HG03354 (cell line): Measurements from ENCODE around the gene TULP4.
A peak's percentile ranks its signal among the peaks of the same experiment; 100 is the strongest.
"Not testable (repeated sequence)": the region's sequence is repeated elsewhere in the genome, so short reads cannot be mapped to it uniquely, and the experiment has no call there.

Experiments used
- ATAC-seq: cut with Tn5 transposase; IDR thresholded peaks from one replicate; pipeline ENCODE4 v1.9.1; 2021; ENCODE audit warnings: mild to moderate bottlenecking; ENCODE audit not compliant: unreplicated experiment, poor library complexity, severe bottlenecking

The TULP4 gene

GRCh38 chr6:158538741-158539140 lies 226.5 kb downstream of the TULP4 start:
- no peak for ATAC-seq

- ATAC-seq, result no peak
Measured at GRCh38 chr6:158539413-158539812, 227.1 kb downstream of the TULP4 start.

- ATAC-seq, result no peak
Measured at GRCh38 chr6:158539881-158540280, 227.6 kb downstream of the TULP4 start.

- ATAC-seq, result no peak
Measured at GRCh38 chr6:158543606-158544185, 231.4 kb downstream of the TULP4 start.

GRCh38 chr6:158544428-158544827 lies 232.2 kb downstream of the TULP4 start:
- ATAC-seq, result no peak

GRCh38 chr6:158545043-158545966 lies 233.0 kb downstream of the TULP4 start:
- ATAC-seq, result no peak

GRCh38 chr6:158548418-158549161 lies 236.3 kb downstream of the TULP4 start:
- ATAC-seq, result no peak

- ATAC-seq, result no peak
Measured at GRCh38 chr6:158552055-158552795, 240.0 kb downstream of the TULP4 start.

GRCh38 chr6:158552796-158553138 lies 240.5 kb downstream of the TULP4 start:
- no peak for ATAC-seq

GRCh38 chr6:158554611-158555361 lies 242.5 kb downstream of the TULP4 start:
- ATAC-seq, result no peak

GRCh38 chr6:158556113-158556512 lies 243.8 kb downstream of the TULP4 start:
- ATAC-seq, result no peak

- not testable (repeated sequence) for ATAC-seq
Measured at GRCh38 chr6:158557110-158557509, 244.8 kb downstream of the TULP4 start.

- ATAC-seq, result no peak
Measured at GRCh38 chr6:158557927-158558326, 245.7 kb downstream of the TULP4 start.

- no peak for ATAC-seq
Measured at GRCh38 chr6:158558415-158559306, 246.4 kb downstream of the TULP4 start.

GRCh38 chr6:158559338-158559894 lies 247.2 kb downstream of the TULP4 start:
- ATAC-seq, result no peak

- peak; percentile 90 for ATAC-seq
Measured at GRCh38 chr6:158559895-158560835, 247.9 kb downstream of the TULP4 start, which contains the start of gene TMEM181. TMEM181 (plus strand) TSS chr6:158560091; CDS start chr6:158560225, 134 bp downstream.

GRCh38 chr6:158560836-158561320 lies 248.6 kb downstream of the TULP4 start:
- peak; percentile 9 for ATAC-seq
